Stomach smooth muscle (tissue), 2 donors: ENCODE results near the gene CCM2.

Experiments
- H3K27ac ChIP-seq: one replicate; pipeline ENCODE4 v1.7.0; 2013; ENCODE audit warnings: mild to moderate bottlenecking, low read length, inconsistent platforms
- H3K27me3 ChIP-seq, 2 donors: one replicate each; pipeline ENCODE4 v1.7.0; 2013; ENCODE audit warnings: low read length in 2 of 2; ENCODE audit not compliant: insufficient read depth in 2 of 2, control insufficient read depth in 1 of 2
- H3K36me3 ChIP-seq, 2 donors: one replicate each; pipeline ENCODE4 v1.7.0; 2013; ENCODE audit warnings: low read length in 2 of 2; ENCODE audit not compliant: control insufficient read depth in 2 of 2, insufficient read depth in 2 of 2
- H3K4me1 ChIP-seq: one replicate; pipeline ENCODE4 v1.7.0; 2013; ENCODE audit warnings: low read length; ENCODE audit not compliant: control insufficient read depth, insufficient read depth
- H3K4me3 ChIP-seq, 2 donors: one replicate each; pipeline ENCODE4 v1.7.0; 2013; ENCODE audit warnings: low read length in 2 of 2
- H3K9ac ChIP-seq, 2 donors: one replicate each; pipeline ENCODE4 v1.7.0; 2013; ENCODE audit warnings: low read length in 2 of 2, mild to moderate bottlenecking in 1 of 2
- H3K9me3 ChIP-seq, 2 donors: one replicate each; pipeline ENCODE4 v1.7.0; 2013; ENCODE audit warnings: low read length in 2 of 2; ENCODE audit not compliant: control insufficient read depth in 2 of 2
- donor health status: healthy.
- donor health status: Pancreatic carcinoma.

Gene CCM2

GRCh38 chr7:45036796-45037195 lies 36.8 kb downstream of the CCM2 start:
- Histone ChIP-seq H3K27ac (no peak overlapping the region), H3K27me3 (no peaks in the 10 kb centered on the region), H3K9ac (no peak overlapping the region), H3K4me1 (peaks cover 2% of the 10 kb centered on the region), H3K9me3 (no peaks in the 10 kb centered on the region), H3K4me3 (no peak overlapping the region), H3K36me3 (peaks cover 16 to 18% of the 10 kb centered on the region in 2 donors)

GRCh38 chr7:45037876-45038275 lies 37.9 kb downstream of the CCM2 start:
- Histone ChIP-seq H3K27ac (no peak overlapping the region), H3K4me1 (no peaks in the 10 kb centered on the region), H3K36me3 (peaks cover 16 to 18% of the 10 kb centered on the region in 2 donors)

GRCh38 chr7:45039106-45039505 lies 39.1 kb downstream of the CCM2 start:
- Histone ChIP-seq H3K27me3 (no peaks in the 10 kb centered on the region), H3K4me3 (no peak overlapping the region), H3K27ac (no peak overlapping the region), H3K4me1 (no peaks in the 10 kb centered on the region), H3K36me3 (peaks cover 16 to 18% of the 10 kb centered on the region in 2 donors), H3K9me3 (no peaks in the 10 kb centered on the region), H3K9ac (no peak overlapping the region)

More at GRCh38 chr7:45037876-45038275, 37.9 kb downstream of the CCM2 start:
- Histone ChIP-seq H3K9ac (no peak overlapping the region), H3K9me3 (no peaks in the 10 kb centered on the region), H3K4me3 (no peak overlapping the region), H3K27me3 (no peaks in the 10 kb centered on the region)

DNA sequence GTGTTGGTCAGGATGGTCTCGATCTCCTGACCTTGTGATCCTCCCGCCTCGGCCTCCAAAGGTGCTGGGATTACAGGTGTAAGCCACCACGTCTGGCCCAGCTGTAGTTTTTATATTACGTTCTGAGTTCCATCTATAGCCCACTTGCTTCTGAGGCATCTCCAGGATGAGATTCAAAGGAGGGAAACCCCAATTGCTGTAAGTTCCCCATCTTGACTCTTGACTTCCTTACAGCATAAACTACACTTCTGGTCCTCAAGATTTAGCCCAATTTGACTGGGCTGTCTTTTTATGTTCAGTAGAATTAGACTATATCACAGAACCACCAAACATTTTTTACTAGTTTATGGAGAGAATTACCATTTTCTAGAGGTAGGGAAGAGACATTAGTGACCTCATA lies 44.3 kb downstream of the CCM2 start:
- Histone ChIP-seq H3K27ac (no peak overlapping the region), H3K4me3 (no peak overlapping the region), H3K27me3 (no peaks in the 10 kb centered on the region), H3K9ac (no peak overlapping the region), H3K9me3 (no peaks in the 10 kb centered on the region), H3K4me1 (no peaks in the 10 kb centered on the region), H3K36me3 (peaks cover 7 to 11% of the 10 kb centered on the region in 2 donors)

DNA sequence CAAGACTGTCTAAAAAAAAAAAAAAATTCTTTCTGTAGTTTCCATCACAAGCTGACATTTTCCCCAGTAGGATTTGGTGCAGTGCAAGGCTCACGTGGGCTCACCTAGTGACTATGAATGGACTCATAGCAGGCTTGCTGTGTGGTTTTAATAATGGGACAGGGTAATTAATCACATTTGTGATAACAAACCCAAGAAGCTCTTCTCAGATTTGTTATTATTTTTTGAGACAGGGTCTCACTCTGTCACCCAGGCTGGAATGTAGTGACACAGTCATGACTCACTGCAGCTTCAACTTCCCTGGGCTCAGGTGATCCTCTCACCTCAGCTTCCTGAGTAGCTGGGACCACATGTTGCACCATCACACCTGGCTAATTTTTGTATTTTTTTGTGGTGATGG lies 48.7 kb downstream of the CCM2 start:
- Histone ChIP-seq H3K27me3 (no peaks in the 10 kb centered on the region), H3K36me3 (peaks cover 3 to 8% of the 10 kb centered on the region in 2 donors), H3K9me3 (no peaks in the 10 kb centered on the region), H3K4me3 (no peak overlapping the region), H3K27ac (no peak overlapping the region), H3K9ac (no peak overlapping the region), H3K4me1 (no peaks in the 10 kb centered on the region)

DNA sequence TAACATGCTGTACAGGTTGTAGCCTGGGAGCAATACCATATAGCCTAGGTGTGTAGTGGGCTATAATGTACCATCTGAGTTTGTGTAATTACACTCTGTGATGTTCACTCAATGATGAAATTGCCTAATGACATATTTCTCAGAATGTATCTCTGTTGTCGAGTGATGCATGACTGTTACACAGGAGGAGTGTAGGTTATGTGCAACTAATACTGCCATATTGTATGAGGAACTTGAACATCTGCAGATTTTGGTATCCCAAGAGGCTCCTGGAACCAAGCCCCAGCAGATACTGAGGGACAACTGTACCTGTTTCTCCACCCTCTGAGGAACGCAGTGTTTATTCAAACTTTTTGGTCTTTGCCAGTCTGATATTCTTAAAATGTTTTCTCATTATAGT lies 50.2 kb downstream of the CCM2 start:
- Histone ChIP-seq H3K4me3 (no peak overlapping the region), H3K9me3 (no peaks in the 10 kb centered on the region), H3K4me1 (no peaks in the 10 kb centered on the region), H3K9ac (no peak overlapping the region), H3K27me3 (no peaks in the 10 kb centered on the region), H3K27ac (no peak overlapping the region), H3K36me3 (peaks cover 3 to 8% of the 10 kb centered on the region in 2 donors)

DNA sequence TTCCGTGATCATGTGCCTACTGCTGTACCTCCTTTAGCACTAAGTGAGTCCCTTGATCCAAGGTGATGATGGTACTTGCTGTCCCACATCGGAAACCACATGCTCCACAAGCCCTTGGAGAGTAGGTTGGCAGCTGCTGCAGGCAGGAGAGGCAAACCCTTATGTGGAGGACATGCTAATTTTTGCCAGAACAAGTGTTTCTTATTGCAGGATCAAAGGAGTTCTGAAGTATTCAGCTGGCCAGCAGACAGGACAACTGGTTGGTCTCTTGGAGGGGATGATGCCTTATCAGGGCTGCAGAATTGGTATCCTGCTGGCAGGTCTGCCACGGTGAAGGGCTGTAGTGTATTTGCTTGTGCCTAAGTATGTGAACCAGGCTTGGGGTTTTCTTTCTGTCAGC lies 52.0 kb downstream of the CCM2 start:
- H3K4me3 ChIP-seq = no peak overlapping the region
- H3K27me3 ChIP-seq = no peaks in the 10 kb centered on the region
- H3K4me1 ChIP-seq = no peaks in the 10 kb centered on the region
- H3K36me3 ChIP-seq = peaks cover under 1 to 8% of the 10 kb centered on the region in 2 donors
- H3K9ac ChIP-seq = no peak overlapping the region
- H3K9me3 ChIP-seq = no peaks in the 10 kb centered on the region
- no peak overlapping the region for H3K27ac ChIP-seq

DNA sequence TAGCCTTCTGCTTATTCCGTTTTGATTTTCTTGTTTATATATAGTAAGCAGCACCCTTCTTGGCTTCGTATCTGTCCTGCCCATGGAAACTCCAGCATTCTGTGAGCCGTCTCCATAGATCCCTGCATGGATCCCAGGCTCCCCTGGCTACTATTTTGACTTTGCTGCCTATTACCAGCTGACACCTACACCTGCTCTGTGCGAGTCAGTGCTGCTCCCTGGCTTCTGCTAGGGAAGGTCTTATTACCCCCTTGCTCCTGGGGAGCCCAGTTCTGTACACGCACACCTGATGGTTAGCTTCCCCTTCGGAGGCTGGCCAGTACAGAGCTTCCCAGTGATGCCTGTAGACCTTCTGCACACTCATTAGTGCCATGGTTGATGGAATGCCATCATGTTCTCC lies 53.4 kb downstream of the CCM2 start:
- Histone ChIP-seq H3K4me3 (no peak overlapping the region), H3K9me3 (no peaks in the 10 kb centered on the region), H3K9ac (no peak overlapping the region), H3K36me3 (peaks cover 0 to 8% of the 10 kb centered on the region in 2 donors), H3K4me1 (no peaks in the 10 kb centered on the region), H3K27me3 (no peaks in the 10 kb centered on the region), H3K27ac (no peak overlapping the region)

- H3K4me1 ChIP-seq = no peaks in the 10 kb centered on the region
- H3K27ac ChIP-seq = no peak overlapping the region
- peaks cover 0 to 8% of the 10 kb centered on the region in 2 donors for H3K36me3 ChIP-seq
- H3K9ac ChIP-seq = no peak overlapping the region
- H3K4me3 ChIP-seq = no peak overlapping the region
- no peaks in the 10 kb centered on the region for H3K27me3 ChIP-seq
- no peaks in the 10 kb centered on the region for H3K9me3 ChIP-seq
Measured at GRCh38 chr7:45053941-45054340, 53.9 kb downstream of the CCM2 start.

GRCh38 chr7:45054442-45054841 lies 54.4 kb downstream of the CCM2 start:
- H3K27me3 ChIP-seq = no peaks in the 10 kb centered on the region
- no peak overlapping the region for H3K9ac ChIP-seq
- H3K4me1 ChIP-seq = no peaks in the 10 kb centered on the region
- no peak overlapping the region for H3K27ac ChIP-seq
- H3K9me3 ChIP-seq = no peaks in the 10 kb centered on the region
- no peak overlapping the region for H3K4me3 ChIP-seq
- peaks cover 0 to 8% of the 10 kb centered on the region in 2 donors for H3K36me3 ChIP-seq

GRCh38 chr7:45055016-45055415 lies 55.0 kb downstream of the CCM2 start:
- no peaks in the 10 kb centered on the region for H3K4me1 ChIP-seq
- H3K36me3 ChIP-seq = peaks cover 0 to 8% of the 10 kb centered on the region in 2 donors
- no peaks in the 10 kb centered on the region for H3K9me3 ChIP-seq
- no peak overlapping the region for H3K9ac ChIP-seq
- H3K4me3 ChIP-seq = no peak overlapping the region
- no peak overlapping the region for H3K27ac ChIP-seq
- H3K27me3 ChIP-seq = no peaks in the 10 kb centered on the region
